HG02571 (cell line): Measurements from ENCODE around the gene KCTD2.
A peak's percentile ranks its signal among the peaks of the same experiment; 100 is the strongest.
"Not testable (repeated sequence)": the region's sequence is repeated elsewhere in the genome, so short reads cannot be mapped to it uniquely, and the experiment has no call there.

Experiments
- ATAC-seq: cut with Tn5 transposase; IDR thresholded peaks from one replicate; pipeline ENCODE4 v1.9.1; 2021; ENCODE audit warnings: mild to moderate bottlenecking, moderate library complexity; ENCODE audit not compliant: unreplicated experiment

Gene KCTD2

GRCh38 chr17:75046407-75047289 lies at the start of gene KCTD2, which contains the start of gene ATP5PD:
KCTD2 (plus strand) TSS chr17:75047225; CDS start chr17:75047251, 26 bp downstream.
ATP5PD (minus strand) TSS chr17:75046969; CDS start chr17:75042650, 4,319 bp downstream.
- peak; percentile 96 for ATAC-seq

GRCh38 chr17:74998783-74999182 lies 48.2 kb upstream of the KCTD2 start:
- no peak for ATAC-seq

GRCh38 chr17:74999523-74999922 lies 47.5 kb upstream of the KCTD2 start:
- ATAC-seq, result no peak

- ATAC-seq, result no peak
These were observed 44.8 kb upstream of the KCTD2 start for GRCh38 chr17:75001915-75002843.

- ATAC-seq, result no peak
These were observed 43.7 kb upstream of the KCTD2 start for GRCh38 chr17:75003070-75003956.

- no peak for ATAC-seq
These were observed 43.1 kb upstream of the KCTD2 start for GRCh38 chr17:75003957-75004355.

- no peak for ATAC-seq
These were observed 42.7 kb upstream of the KCTD2 start for GRCh38 chr17:75004371-75004770.

GRCh38 chr17:75005291-75005690 lies 41.7 kb upstream of the KCTD2 start:
- ATAC-seq, result no peak

- ATAC-seq, result not testable (repeated sequence)
These were observed 40.9 kb upstream of the KCTD2 start for GRCh38 chr17:75006084-75006483.

- no peak for ATAC-seq
These were observed 40.4 kb upstream of the KCTD2 start for GRCh38 chr17:75006653-75007052.

GRCh38 chr17:75008373-75008772 lies 38.7 kb upstream of the KCTD2 start:
- ATAC-seq, result no peak

GRCh38 chr17:75009139-75009724 lies 37.8 kb upstream of the KCTD2 start:
- no peak for ATAC-seq

GRCh38 chr17:75010683-75011400 lies 36.2 kb upstream of the KCTD2 start:
- ATAC-seq, result no peak

GRCh38 chr17:75011401-75012095 lies 35.5 kb upstream of the KCTD2 start:
- no peak for ATAC-seq

- ATAC-seq, result no peak
These were observed 35.0 kb upstream of the KCTD2 start for GRCh38 chr17:75012096-75012345.

GRCh38 chr17:75012346-75013091 lies 34.5 kb upstream of the KCTD2 start, which contains the start of gene MRPL58:
MRPL58 (plus strand) TSS chr17:75012670; CDS start chr17:75012687, 17 bp downstream.
- ATAC-seq, result peak; percentile 81

GRCh38 chr17:75013092-75013559 lies 33.9 kb upstream of the KCTD2 start:
- ATAC-seq, result no peak

GRCh38 chr17:75019146-75019545 lies 27.9 kb upstream of the KCTD2 start:
- no peak for ATAC-seq
